Endodermal cell (in vitro differentiated cells): ENCODE data around the gene GET3. TPM values are rescaled to one million over a fixed set of nuclear protein-coding genes. Genes with fewer than 3 reads are reported as not detected.
A peak's percentile ranks its signal among the peaks of the same experiment; 100 is the strongest.

Experiments used
- DNase-seq: peaks from one replicate; pipeline ENCODE4 v3.0.0-alpha.2; 2017
- H3K27ac ChIP-seq: 2 replicates; pipeline ENCODE4 v1.5.1; 2013; ENCODE audit warnings: mild to moderate bottlenecking, low read depth, low read length, moderate library complexity
- H3K27me3 ChIP-seq: 2 replicates; pipeline ENCODE4 v1.6.1; 2013; ENCODE audit warnings: mild to moderate bottlenecking, low read length, moderate library complexity; ENCODE audit not compliant: insufficient read depth, control insufficient read depth, poor library complexity, severe bottlenecking
- H3K36me3 ChIP-seq: 2 replicates; pipeline ENCODE4 v1.7.0; 2013; ENCODE audit warnings: mild to moderate bottlenecking, low read length, moderate library complexity; ENCODE audit not compliant: control insufficient read depth, insufficient read depth
- H3K4me1 ChIP-seq: one replicate; pipeline ENCODE4 v1.7.0; 2013; ENCODE audit warnings: low read length; ENCODE audit not compliant: control insufficient read depth, insufficient read depth
- H3K4me3 ChIP-seq: 2 replicates; pipeline ENCODE4 v1.5.1; 2013; ENCODE audit warnings: mild to moderate bottlenecking, low read length, moderate library complexity
- H3K9ac ChIP-seq: 2 replicates; pipeline ENCODE4 v1.6.1; 2013; ENCODE audit warnings: mild to moderate bottlenecking, low read length, moderate library complexity; ENCODE audit not compliant: poor library complexity, severe bottlenecking; ENCODE audit errors: extremely low read depth
- H3K9me3 ChIP-seq: 2 replicates; pipeline ENCODE4 v1.6.1; 2013; ENCODE audit warnings: mild to moderate bottlenecking, low read length, moderate library complexity; ENCODE audit not compliant: control insufficient read depth
- H3K27ac Mint-ChIP-seq: 2 replicates; pipeline ENCODE4 v1.8.0; 2020; ENCODE audit warnings: mixed read lengths
- H3K27me3 Mint-ChIP-seq: 2 replicates; pipeline ENCODE4 v1.8.0; 2021; ENCODE audit warnings: mild to moderate bottlenecking, mixed read lengths; ENCODE audit not compliant: insufficient read depth
- H3K36me3 Mint-ChIP-seq: 2 replicates; pipeline ENCODE4 v1.8.0; 2020; ENCODE audit warnings: low read depth, mixed read lengths
- H3K4me1 Mint-ChIP-seq: 2 replicates; pipeline ENCODE4 v1.8.0; 2020; ENCODE audit warnings: mixed read lengths
- H3K4me3 Mint-ChIP-seq: 2 replicates; pipeline ENCODE4 v1.8.0; 2020; ENCODE audit warnings: mild to moderate bottlenecking, moderate library complexity, mixed read lengths
- H3K9me3 Mint-ChIP-seq: 2 replicates; pipeline ENCODE4 v1.8.0; 2020; ENCODE audit warnings: mild to moderate bottlenecking, mixed read lengths
- WGBS, 2 experiments: methylation state at CpG; one replicate each; pipeline versions ENCODE4 v1.1.5 to v1.1.7; 2013; ENCODE audit warnings: missing lambda C conversion rate in 2 of 2, mixed read lengths in 1 of 2; ENCODE audit not compliant: insufficient coverage in 1 of 2, insufficient read length in 1 of 2; 5-methylcytosine and 5-hydroxymethylcytosine counted together
- total RNA-seq, 2 donors: library from RNA; stranded (reverse); fragmentation: NEBNext Ultra II Directional in 1 of 2; extraction: Animal tissue kit (Norgen Biotek cat#: 25700) in 1 of 2; gene quantifications; 2 replicates in 1 of 2; 3 replicates in 1 of 2; pipeline ENCODE4 v1.2.1, GENCODE V29; 2021
- TF ChIP-seq, protein P1 (sequence below): fragments of 200-600 bp; sonication (generic); conservative IDR thresholded peaks from 2 replicates; pipeline ENCODE4 v1.5.0; 2021; ENCODE audit warnings: antibody characterized with exemption, mild to moderate bottlenecking

Gene GET3
- total RNA-seq, 2 donors from 2014 or later: 97.8 to 102 TPM

DNA sequence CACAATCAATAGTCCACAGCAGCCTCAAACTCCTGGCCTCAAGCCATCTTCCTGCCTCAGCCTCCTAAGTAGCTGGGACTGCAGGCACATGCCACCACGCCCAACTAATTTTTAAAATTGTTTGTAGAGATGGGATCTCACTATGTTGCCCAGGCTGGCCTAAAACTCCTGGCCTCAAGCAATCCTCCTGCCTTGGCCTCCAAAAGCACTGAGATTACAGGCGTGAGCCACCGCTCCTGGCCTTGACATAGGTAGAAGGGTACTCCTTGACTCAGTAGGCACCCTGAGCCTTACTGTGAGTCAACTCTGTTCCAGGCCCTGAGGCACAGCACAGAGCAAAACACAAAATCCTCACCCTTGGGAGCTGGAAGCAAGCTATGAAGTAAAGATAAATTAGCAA is 21.4 kb upstream of the GET3 start:
- no peak for DNase-seq
- Histone ChIP-seq H3K27me3 (no peaks in the 10 kb centered on the region), H3K9ac (no peak overlapping the region), H3K9me3 (no peaks in the 10 kb centered on the region), H3K27ac (no peak overlapping the region), H3K4me1 (no peaks in the 10 kb centered on the region), H3K4me3 (no peak overlapping the region), H3K36me3 (peaks cover 73% of the 10 kb centered on the region)
- Mint-ChIP-seq H3K36me3 (peaks cover 71% of the 10 kb centered on the region), H3K9me3 (no peaks in the 10 kb centered on the region), H3K4me1 (peaks cover 5% of the 10 kb centered on the region), H3K27ac (no peak overlapping the region), H3K27me3 (no peaks in the 10 kb centered on the region), H3K4me3 (no peak overlapping the region)
- TF ChIP-seq, protein P1, sequence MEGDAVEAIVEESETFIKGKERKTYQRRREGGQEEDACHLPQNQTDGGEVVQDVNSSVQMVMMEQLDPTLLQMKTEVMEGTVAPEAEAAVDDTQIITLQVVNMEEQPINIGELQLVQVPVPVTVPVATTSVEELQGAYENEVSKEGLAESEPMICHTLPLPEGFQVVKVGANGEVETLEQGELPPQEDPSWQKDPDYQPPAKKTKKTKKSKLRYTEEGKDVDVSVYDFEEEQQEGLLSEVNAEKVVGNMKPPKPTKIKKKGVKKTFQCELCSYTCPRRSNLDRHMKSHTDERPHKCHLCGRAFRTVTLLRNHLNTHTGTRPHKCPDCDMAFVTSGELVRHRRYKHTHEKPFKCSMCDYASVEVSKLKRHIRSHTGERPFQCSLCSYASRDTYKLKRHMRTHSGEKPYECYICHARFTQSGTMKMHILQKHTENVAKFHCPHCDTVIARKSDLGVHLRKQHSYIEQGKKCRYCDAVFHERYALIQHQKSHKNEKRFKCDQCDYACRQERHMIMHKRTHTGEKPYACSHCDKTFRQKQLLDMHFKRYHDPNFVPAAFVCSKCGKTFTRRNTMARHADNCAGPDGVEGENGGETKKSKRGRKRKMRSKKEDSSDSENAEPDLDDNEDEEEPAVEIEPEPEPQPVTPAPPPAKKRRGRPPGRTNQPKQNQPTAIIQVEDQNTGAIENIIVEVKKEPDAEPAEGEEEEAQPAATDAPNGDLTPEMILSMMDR: no peak
- 97 to 100% methylated on average over 3 of the region's 3 CpGs for WGBS, 2 experiments

DNA sequence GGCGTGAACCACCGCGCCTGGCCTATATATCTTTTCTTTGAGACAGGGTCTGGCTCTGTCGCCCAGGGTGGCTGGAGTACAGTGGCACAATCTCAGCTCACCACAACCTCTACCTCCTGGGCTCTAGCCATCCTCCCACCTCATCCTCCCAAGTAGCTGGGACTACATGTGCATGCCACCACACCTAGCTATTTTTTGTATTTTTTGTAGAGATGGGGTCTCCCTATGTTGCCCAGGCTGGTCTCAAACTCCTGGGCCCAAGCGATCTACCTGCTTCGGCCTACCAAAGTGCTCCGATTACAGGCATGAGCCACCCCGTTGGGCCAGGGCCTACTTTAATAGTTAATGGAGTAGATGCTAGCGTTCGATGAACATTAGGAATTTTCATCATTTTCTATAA is 17.0 kb upstream of the GET3 start:
- peak overlapping the region; percentile 90 for H3K27ac Mint-ChIP-seq

DNA sequence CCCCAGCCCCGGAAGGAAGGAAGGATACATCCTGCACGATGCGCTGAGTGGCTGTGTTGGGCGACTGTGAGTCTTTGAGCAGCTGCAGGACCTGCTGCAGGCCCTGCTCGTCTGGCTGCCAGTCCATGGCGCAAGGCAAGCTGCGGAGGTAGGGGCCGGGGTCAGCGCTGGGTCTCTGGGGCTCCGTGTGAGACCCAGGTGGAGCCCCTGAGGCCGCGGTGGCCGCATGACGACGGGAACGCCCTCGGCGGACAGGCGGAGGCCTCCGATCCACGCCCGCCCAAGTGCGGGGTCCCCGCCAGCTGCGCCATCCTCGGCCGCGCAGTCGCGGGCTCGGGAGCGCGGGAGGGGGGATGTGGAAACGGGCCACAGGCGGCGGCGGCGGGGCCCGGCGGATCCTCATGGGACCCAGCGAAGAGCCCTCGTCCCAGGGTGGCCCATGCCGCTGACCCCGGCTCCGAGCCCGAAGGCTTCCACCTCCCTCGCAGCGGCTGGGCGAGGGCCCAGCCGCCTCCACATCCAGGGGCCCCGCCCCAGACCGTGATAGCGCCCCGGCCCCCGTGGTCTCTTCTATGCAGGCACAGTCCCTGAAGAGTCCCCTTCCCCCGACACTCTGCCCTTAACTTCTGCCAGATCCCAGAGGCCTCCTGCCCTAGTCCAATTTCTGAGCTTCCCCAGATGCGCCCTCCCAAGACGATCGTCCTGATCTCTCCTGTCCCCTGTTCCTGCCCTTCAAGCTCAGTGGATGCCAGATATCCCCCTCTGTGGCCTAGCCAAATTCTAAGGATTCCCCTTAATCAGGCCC is 16.2 kb upstream of the GET3 start:
- WGBS, 2 experiments: 33 to 40% methylated on average over 47 to 59 of the region's 59 CpGs
- Mint-ChIP-seq H3K4me1 (peaks cover 15% of the 10 kb centered on the region), H3K27me3 (no peaks in the 10 kb centered on the region), H3K4me3 (peak overlapping the region; percentile 95), H3K27ac (peak overlapping the region; percentile 99), H3K9me3 (no peaks in the 10 kb centered on the region), H3K36me3 (peaks cover 28% of the 10 kb centered on the region)
- peak overlapping the region; percentile 92 for H3K27ac ChIP-seq
- peaks cover 30% of the 10 kb centered on the region for H3K36me3 ChIP-seq
- no peaks in the 10 kb centered on the region for H3K9me3 ChIP-seq
- peak; percentile 59 for DNase-seq
- H3K4me3 ChIP-seq: peak overlapping the region; percentile 96
- no peaks in the 10 kb centered on the region for H3K27me3 ChIP-seq
- TF ChIP-seq, protein P1: no peak
- H3K4me1 ChIP-seq: no peaks in the 10 kb centered on the region
- H3K9ac ChIP-seq: peak overlapping the region; percentile 77

More for the DNA sequence above, 17.0 kb upstream of the GET3 start:
- Histone ChIP-seq H3K27ac (peak overlapping the region; percentile 92), H3K4me3 (peak overlapping the region; percentile 96), H3K4me1 (no peaks in the 10 kb centered on the region), H3K9ac (no peak overlapping the region), H3K36me3 (peaks cover 38% of the 10 kb centered on the region), H3K27me3 (no peaks in the 10 kb centered on the region), H3K9me3 (no peaks in the 10 kb centered on the region)
- WGBS, 2 experiments: 92 to 94% methylated on average over 4 to 10 of the region's 10 CpGs
- Mint-ChIP-seq H3K36me3 (peaks cover 35% of the 10 kb centered on the region), H3K27me3 (no peaks in the 10 kb centered on the region), H3K4me3 (peak overlapping the region; percentile 95), H3K9me3 (no peaks in the 10 kb centered on the region), H3K4me1 (peaks cover 15% of the 10 kb centered on the region)
- TF ChIP-seq, protein P1: no peak
- DNase-seq: no peak
